DMS 273 (cell line): ENCODE measurements around the gene AP5S1.
"Not testable (repeated sequence)": the region's sequence is repeated elsewhere in the genome, so short reads cannot be mapped to it uniquely, and the experiment has no call there.

ENCODE experiments used
- DNase-seq: peaks from one replicate; lab custom pipeline; 2025; ENCODE audit not compliant: unreplicated experiment; lab: John Stamatoyannopoulos, UW

AP5S1 gene

DNA sequence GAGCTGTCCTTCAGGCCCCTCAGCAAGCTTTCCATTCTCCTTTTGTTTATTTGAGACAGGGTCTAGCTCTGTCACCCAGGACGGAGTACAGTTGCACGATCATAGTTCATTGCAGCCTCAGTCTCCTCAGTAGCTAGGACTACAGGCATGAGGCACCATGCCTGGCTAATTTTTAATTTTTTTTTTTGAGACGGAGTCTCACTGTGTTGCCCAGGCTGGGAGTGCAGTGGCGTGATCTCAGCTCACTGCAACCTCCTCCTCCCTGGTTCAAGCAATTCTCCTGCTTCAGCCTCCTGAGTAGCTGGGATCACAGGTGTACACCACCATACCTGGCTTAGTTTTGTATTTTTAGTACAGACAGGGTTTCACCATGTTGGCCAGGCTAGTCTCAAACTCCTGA lies 31.1 kb upstream of the AP5S1 start:
- DNase-seq: not testable (repeated sequence)

DNA sequence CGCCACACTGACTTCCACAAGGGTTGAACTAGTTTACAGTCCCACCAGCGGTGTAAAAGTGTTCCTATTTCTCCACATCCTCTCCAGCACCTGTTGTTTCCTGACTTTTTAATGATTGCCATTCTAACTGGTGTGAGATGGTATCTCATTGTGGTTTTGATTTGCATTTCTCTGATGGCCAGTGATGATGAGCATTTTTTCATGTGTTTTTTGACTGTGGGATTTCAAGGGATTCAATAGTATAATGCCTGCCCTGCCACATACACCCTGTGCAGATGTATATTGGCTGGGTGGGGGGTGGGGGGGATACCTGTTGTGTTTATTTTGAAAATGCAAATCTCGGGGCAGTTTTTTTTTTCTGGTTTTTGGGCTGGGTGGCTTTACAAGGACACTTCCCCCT lies 26.2 kb upstream of the AP5S1 start:
- not testable (repeated sequence) for DNase-seq

DNA sequence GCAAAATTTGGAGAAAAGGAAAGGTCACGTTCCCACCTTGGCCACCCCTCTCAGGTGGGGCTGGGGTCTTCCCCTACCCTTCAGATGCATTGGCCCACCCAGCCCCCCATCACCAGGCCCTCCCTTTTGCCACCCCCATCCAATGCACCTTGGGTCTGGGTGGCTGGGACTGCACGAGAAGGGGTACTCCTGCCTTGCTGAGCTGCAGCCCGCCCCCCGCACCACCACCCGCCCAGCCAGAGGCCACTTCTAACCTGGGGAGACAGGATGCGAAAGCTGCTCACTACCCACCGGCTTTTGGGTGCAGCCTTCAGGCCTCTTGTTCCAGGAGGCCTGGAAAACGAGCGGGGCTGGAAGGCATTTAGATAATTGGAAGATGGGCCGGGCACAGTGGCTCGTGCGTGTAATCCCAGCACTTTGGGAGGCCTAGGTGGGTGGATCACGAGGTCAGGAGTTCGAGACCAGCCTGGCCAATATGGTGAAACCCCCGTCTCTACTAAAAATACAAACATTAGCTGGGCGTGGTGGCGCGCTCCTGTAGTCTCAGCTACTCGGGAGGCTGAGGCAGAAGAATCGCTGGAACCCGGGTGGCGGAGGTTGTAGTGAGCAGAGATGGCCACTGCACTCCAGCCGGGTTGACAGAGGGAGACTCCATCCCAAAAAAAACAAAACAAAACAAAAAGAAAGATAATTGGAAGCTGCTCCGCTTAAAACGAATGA lies 25.5 kb upstream of the AP5S1 start:
- DNase-seq: no peak

DNA sequence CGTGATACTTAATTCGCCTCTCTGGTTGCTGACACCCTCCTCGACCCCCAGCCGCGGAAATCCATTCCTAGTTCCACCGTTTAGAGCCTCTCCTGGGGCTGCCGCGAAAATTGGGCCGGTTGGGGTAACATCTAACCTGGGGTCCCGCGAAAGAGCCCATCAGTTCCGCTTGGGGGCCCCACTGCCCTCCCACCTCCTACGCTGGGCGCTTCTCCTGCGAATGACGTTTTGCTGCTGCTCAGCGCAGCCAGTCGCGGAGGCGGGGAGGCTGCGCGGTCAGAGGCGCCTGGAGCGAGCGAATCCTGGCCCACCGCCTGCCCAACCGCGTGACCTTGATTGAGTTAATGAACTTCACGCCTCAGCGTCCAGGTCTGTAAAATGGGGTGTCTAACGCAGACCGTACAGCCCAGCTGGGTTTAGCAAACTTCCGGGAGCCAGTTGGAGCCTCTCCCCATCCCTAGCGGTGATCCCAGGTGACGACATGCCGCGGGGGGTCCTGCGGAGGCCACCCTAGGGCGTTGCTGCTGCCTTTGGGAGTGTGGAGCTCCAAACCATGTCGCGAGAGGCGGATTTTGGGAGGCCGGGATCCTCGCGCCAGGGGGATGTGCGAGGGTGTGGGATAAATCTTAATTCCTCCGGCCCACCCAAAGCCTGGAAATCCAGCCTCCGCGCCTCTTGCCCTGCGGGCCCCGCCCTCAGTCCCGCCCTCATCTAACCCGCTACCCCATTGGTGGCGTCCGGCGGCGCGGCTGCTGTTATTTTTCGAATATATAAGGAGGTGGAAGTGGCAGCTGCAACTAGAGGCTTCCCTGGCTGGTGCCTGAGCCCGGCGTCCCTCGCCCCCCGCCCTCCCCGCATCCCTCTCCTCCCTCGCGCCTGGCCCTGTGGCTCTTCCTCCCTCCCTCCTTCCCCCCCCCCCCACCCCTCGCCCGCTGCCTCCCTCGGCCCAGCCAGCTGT lies 24.6 kb upstream of the AP5S1 start, which contains the start of gene CDC25B:
CDC25B (plus strand) TSS at position 800 of the 958 bp plus-strand sequence. CDS start 222 bp downstream, outside the sequence.
- peak; percentile 98 for DNase-seq

DNA sequence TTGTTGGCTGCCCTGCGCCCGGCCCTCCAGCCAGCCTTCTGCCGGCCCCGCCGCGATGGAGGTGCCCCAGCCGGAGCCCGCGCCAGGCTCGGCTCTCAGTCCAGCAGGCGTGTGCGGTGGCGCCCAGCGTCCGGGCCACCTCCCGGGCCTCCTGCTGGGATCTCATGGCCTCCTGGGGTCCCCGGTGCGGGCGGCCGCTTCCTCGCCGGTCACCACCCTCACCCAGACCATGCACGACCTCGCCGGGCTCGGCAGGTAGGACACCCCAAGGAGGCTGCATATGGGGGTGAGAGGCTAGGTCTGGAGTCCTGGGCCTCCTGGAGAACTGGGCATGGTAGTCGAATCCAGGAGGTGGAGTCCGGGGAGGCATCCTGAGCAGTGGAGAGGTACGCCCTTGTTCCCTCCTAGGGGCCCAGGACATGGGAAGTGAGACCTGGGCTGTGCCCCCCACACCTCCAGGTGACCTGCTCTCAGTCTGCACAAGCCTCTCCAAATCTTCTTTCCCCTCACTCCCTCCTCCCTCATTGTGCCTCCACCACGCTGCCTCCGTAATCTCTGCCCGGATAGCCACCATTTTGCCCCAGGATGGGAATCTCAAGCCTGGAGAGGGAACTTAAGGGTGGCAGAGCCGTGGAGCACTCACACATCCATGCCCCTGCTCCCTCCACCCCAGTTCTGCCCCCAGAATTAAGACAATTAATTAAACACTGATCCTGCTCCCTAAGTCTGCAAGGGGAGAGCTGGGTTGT lies 23.7 kb upstream of the AP5S1 start:
- DNase-seq: peak; percentile 57

DNA sequence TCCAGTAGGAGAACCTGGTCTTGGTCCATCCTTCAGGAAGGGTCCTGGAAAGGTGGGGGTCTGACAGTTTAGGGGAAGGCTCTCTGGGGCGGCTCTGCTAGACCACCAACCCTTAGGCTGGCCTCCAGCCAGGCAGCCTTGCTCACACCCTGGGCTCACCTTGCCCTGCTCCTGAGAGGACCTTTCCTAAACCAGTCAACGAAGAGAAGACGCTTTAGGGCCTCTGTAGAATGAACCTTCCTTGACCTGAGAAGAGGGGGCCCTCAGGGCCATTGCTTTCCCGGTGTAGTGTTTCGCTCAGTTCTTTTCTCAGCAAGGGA lies 23.2 kb upstream of the AP5S1 start:
- no peak for DNase-seq

DNA sequence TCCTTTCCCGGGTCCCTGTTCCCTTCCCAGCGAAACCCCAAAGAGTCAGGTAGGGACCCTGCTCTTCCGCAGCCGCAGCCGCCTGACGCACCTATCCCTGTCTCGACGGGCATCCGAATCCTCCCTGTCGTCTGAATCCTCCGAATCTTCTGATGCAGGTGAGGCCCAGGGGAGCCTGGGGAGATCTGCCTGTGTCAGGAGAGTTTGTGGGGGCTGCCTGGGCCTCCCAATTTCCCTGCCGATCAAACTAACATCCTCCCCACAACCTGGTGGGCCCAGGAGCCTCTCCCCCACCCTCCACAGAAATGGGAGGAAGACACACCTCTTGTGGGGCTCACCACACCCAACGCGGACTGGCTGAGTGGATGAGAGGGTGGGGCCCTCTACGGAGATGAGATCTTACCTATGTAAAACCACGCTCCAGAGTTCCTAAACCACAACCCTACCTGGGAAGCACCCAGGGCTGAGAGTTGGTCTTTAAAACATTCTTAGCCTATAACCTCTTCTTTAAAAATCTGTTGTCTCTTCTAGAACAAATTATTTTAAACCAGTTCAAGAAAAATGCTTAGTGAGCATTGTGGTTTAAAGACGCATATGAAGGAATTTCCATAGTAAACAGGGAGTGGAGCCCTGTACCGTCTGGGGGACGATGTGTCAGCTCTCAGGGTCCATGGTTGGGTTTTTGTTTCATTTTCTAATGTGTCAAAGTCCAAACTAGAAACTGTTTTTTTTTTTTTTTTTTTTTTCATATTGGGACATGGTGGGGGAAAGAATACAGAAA lies 22.6 kb upstream of the AP5S1 start:
- DNase-seq: no peak

DNA sequence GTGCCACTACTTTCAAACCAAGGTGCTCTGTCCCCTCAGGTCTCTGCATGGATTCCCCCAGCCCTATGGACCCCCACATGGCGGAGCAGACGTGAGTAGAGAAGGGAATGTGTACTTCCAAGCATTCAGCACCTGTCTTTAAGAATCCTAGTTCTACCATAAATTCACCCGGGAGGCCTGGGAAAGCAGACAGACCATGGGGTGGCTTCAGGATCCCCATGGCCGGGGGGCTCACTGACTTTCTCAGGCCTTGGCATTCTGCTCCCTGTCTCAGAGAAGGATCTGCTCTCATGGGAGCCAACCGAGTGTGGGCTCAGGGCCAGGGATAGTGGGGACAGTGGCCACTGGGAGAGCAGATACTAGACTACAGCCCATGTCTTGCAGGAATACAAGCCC lies 22.0 kb upstream of the AP5S1 start:
- DNase-seq: no peak

DNA sequence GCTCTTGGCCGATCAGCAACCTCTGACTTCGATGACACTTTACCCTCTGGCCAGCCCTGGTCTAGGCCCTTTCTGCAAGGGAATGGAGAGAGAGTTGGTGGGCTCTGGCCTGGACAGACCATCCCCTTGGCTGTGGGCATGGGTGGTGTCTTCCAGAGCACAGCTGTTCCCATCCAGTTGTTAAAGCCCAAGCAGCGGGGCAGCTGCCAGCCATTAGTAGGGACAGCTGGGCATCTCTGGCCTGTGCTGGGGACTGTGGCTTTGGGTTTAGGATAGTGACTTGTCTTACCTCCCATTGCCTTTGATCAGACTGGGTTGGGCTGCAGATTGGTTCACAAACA lies 21.5 kb upstream of the AP5S1 start:
- DNase-seq: no peak

DNA sequence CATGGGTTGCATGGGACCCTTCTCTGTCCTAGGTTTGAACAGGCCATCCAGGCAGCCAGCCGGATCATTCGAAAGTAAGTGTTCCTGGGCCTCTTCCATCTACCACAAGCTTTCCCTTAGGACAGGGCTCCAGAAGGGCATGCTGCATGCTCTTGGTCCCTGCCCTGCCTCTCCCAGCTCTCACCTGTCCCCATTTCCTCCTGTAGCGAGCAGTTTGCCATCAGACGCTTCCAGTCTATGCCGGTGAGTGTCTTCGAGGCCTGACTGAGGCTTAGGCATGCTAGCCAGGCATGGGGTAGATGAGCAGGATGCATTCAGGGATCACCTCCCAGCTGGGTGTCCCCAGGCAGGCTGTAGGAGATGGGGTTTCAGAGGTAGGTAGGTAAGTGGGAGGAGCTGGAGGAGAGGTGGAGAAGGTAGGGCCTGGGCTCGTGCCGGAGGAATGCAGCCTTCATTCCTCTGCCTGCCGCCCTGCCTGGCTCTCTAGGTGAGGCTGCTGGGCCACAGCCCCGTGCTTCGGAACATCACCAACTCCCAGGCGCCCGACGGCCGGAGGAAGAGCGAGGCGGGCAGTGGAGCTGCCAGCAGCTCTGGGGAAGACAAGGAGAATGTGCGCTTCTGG lies 20.0 kb upstream of the AP5S1 start:
- DNase-seq: no peak

DNA sequence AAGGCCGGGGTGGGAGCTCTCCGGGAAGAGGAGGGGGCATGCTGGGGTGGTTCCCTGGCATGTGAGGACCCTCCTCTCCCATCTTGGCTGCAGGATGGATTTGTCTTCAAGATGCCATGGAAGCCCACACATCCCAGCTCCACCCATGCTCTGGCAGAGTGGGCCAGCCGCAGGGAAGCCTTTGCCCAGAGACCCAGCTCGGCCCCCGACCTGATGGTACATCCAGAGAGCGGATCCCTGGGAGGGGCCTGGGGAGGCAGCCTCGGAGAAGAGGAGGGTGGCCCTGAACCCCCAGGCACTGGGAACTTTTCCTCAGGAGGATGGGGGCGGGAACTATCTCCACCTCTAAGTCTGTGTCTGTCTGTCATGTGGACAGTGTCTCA lies 19.5 kb upstream of the AP5S1 start:
- DNase-seq: no peak

DNA sequence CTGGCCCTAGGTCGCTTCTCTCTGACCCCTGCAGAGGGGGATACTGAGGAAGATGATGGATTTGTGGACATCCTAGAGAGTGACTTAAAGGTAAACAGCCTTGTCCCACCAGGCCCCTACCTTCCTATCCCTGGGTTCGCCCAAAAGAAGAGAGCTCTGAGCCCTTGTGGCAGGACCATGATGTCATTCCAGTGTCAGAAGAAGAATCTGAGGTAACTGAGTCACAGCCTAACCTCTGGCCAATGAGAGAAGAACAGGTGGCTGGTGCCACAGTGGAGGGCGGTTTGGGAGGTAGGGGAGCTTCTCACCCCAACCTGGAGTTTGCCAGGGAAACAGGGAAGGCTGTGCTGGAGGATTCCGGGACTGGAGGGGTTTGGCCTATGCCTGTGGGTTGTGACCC lies 19.0 kb upstream of the AP5S1 start:
- DNase-seq: no peak

DNA sequence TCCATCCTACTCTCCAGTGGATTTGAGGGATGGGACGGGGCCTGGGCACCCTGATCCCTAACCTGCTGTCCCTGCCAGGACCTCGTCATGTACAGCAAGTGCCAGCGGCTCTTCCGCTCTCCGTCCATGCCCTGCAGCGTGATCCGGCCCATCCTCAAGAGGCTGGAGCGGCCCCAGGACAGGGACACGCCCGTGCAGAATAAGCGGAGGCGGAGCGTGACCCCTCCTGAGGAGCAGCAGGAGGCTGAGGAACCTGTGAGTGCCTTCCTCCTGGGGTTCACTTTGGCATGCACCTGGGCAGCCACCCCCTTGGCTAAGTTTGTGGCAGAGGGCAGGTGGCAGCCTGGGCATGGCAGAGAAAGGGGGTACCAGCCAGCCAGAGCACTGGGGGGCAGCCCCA lies 18.5 kb upstream of the AP5S1 start:
- DNase-seq: no peak

DNA sequence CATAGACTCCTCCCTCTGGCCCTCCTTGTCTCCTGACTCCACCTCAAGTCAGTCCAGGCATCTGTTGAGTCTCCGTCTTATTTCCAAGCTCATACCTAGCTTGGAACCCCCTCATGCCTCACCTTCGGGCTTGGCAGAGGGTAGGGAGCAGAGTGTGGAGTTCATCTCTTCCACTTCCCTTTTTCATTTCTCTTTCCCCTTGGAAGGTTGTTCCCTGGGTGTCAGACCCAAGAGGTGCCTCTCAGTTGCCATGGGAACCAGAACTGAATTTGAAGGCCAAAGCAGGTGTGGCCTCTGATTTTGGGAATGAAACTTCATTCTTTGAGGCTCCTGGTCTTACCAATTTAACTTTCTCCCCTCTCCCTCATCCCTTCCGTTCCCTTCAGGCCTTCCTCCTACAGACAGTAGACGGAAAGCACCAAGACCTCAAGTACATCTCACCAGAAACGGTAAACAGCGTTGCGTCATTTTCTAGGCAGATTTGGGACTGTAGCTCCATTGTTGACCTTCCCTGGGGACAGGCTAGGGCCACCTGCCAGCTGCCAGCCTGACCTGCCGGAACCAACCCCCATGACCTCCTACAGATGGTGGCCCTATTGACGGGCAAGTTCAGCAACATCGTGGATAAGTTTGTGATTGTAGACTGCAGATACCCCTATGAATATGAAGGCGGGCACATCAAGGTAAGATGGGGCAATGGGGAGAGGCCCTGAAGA lies 17.7 kb upstream of the AP5S1 start:
- DNase-seq: peak; percentile 42

DNA sequence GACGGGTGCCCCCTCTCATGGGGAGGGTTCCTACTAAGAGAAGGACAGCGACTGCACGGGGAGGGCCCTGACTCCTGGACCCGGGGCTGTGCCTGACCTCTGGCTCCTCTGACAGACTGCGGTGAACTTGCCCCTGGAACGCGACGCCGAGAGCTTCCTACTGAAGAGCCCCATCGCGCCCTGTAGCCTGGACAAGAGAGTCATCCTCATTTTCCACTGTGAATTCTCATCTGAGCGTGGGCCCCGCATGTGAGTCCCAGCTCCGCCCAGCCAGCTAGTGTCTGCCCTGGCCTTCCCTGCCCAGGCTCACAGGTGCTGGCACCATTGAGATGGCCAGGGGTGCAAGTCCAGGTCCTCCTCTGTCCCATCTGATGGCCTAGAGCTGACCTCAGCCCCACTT lies 17.1 kb upstream of the AP5S1 start:
- no peak for DNase-seq

DNA sequence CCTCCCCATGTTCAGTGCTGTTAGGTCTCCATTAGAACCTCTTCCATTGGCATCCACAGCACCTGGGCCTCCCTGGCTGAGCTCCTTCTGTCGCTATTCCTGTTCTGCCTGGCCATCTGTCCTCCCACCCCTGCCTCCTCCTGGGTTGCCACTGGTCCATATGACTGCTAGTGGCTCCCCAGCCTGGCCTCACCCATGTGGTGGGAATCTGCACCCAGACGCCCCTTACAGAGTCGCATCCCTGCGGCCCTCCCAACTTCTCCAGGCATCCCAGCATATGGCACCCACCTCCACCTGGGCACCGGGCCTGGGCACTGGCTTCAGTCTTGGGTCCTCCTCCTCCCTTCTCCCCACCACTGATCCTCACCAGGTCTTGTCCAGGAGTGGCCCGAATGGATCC lies 16.5 kb upstream of the AP5S1 start:
- DNase-seq: peak; percentile 52

DNA sequence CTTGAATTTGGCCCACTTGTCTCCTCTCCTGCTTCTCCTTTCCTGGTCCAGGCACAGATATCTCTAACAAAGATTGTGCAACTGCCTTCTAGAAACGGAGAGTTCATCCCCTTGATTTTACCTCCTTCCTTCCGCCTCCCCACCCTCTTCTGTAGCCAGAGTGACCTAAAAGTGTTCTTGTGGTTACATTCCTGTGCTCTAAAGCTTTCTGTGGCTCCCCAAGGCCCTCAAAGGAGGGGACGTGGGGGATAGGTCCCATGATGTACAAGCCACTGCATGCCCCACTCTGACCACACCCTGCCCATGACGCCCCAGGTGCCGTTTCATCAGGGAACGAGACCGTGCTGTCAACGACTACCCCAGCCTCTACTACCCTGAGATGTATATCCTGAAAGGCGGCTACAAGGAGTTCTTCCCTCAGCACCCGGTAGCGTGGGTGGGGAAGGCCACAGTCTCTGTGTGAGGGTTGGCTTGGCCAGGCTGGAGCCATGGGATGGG lies 16.0 kb upstream of the AP5S1 start:
- no peak for DNase-seq

DNA sequence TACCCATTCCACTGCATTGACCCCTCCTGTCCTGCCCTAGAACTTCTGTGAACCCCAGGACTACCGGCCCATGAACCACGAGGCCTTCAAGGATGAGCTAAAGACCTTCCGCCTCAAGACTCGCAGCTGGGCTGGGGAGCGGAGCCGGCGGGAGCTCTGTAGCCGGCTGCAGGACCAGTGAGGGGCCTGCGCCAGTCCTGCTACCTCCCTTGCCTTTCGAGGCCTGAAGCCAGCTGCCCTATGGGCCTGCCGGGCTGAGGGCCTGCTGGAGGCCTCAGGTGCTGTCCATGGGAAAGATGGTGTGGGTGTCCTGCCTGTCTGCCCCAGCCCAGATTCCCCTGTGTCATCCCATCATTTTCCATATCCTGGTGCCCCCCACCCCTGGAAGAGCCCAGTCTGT lies 15.6 kb upstream of the AP5S1 start:
- no peak for DNase-seq

DNA sequence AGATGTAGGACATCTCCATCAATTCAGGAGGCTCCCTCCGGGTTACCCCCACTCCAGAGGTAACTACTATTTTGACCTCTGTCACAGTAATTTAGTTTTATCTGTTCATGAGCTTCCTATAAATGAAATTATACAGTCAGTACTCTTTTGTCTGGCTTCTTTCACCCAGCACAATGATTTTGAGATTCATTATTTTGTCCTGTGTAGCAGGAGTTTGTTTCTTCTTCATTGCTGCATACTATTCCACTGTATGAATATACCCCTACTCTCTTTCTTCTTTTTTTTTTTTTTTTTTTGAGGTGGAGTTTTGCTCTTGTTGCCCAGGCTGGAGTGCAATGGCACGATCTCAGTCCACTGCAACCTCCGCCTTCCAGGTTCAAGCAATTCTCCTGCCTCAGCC lies 11.8 kb upstream of the AP5S1 start:
- DNase-seq: no peak
